OCI-LY3 (cell line): ENCODE measurements around the gene TLE3.

Experiments used
- H2AFZ ChIP-seq: fragments of 200-600, 300-600 bp; shearing (Covaris generic); 2 replicates; pipeline ENCODE4 v1.6.0; 2014; ENCODE audit warnings: antibody characterized with exemption, low read depth, low read length
- H3K27ac ChIP-seq: fragments of 200-600, 300-600 bp; sonication (generic); 2 replicates; pipeline ENCODE4 v1.5.1; 2014; ENCODE audit warnings: mild to moderate bottlenecking, low read length, moderate library complexity, mixed read lengths
- H3K27me3 ChIP-seq: fragments of 200-600, 300-600 bp; sonication (generic); 2 replicates; pipeline ENCODE4 v1.6.1; 2014; ENCODE audit warnings: low read depth, low read length, mixed read lengths
- H3K36me3 ChIP-seq: fragments of 200-600, 300-600 bp; sonication (generic); replicated peaks from 2 replicates; pipeline ENCODE3; 2014; ENCODE audit warnings: low read depth, low read length, mixed read lengths
- H3K4me1 ChIP-seq: fragments of 300-600, 200-600 bp; sonication (generic); 2 replicates; pipeline ENCODE4 v1.6.1; 2014; ENCODE audit warnings: low read length, mixed read lengths
- H3K4me2 ChIP-seq: fragments of 200-600, 300-600 bp; sonication (generic); 2 replicates; pipeline ENCODE4 v1.6.1; 2014; ENCODE audit warnings: low read length, mixed read lengths
- H3K4me3 ChIP-seq: fragments of 300-600, 200-600 bp; sonication (generic); 2 replicates; pipeline ENCODE4 v1.5.1; 2014; ENCODE audit warnings: antibody characterized with exemption, mild to moderate bottlenecking, low read length, moderate library complexity
- H3K79me2 ChIP-seq: fragments of 300-600, 200-600 bp; shearing (Covaris generic); 2 replicates; pipeline ENCODE4 v1.6.1; 2014; ENCODE audit warnings: mild to moderate bottlenecking, low read length, mixed read lengths
- H3K9ac ChIP-seq: fragments of 300-600, 200-600 bp; shearing (Covaris generic); 2 replicates; pipeline ENCODE4 v1.6.0; 2014; ENCODE audit warnings: mild to moderate bottlenecking, low read length, moderate library complexity
- H3K9me3 ChIP-seq: fragments of 200-600, 300-600 bp; shearing (Covaris generic); 2 replicates; pipeline ENCODE4 v1.6.1; 2014; ENCODE audit warnings: low read length, mixed read lengths; ENCODE audit not compliant: insufficient read depth
- H4K20me1 ChIP-seq: fragments of 200-600, 300-600 bp; sonication (generic); 2 replicates; pipeline ENCODE4 v1.6.1; 2016; ENCODE audit warnings: low read length, mixed read lengths; ENCODE audit not compliant: insufficient read depth
- CTCF ChIP-seq: fragments of 200-600, 300-600 bp; sonication (generic); IDR thresholded peaks from 2 replicates; pipeline ENCODE4 v1.5.1; 2014; ENCODE audit warnings: antibody characterized with exemption, low read length, low read depth
- EZH2phosphoT487 ChIP-seq: fragments of 200-600 bp; shearing (Covaris generic); IDR thresholded peaks from 2 replicates; pipeline ENCODE4 v1.6.1; 2018; ENCODE audit warnings: antibody characterized with exemption, mixed run types, low read depth

The TLE3 gene

GRCh38 chr15:70018646-70019600 is 78.8 kb downstream of the TLE3 start:
- Histone ChIP-seq H3K27ac (peak overlapping the region; percentile 71), H3K4me2 (peak overlapping the region; percentile 83)
- no peak for TF ChIP-seq EZH2phosphoT487
- TF ChIP-seq CTCF = no peak

GRCh38 chr15:70017801-70018200 is 79.9 kb downstream of the TLE3 start:
- H3K27me3 ChIP-seq = peaks cover 16% of the 10 kb centered on the region
- H3K4me2 ChIP-seq = peak overlapping the region; percentile 83
- H3K27ac ChIP-seq = peak overlapping the region; percentile 87
- H3K9ac ChIP-seq = peak overlapping the region; percentile 74; the same call in 1 of the 2 replicates
- H4K20me1 ChIP-seq = no peaks in the 10 kb centered on the region
- H3K79me2 ChIP-seq = no peaks in the 10 kb centered on the region
- peak overlapping the region; percentile 51; the same call in 1 of the 2 replicates for H3K4me3 ChIP-seq
- H3K4me1 ChIP-seq = peaks cover 77% of the 10 kb centered on the region
- no peak overlapping the region for H2AFZ ChIP-seq
- no peak for TF ChIP-seq CTCF
- TF ChIP-seq EZH2phosphoT487 = no peak
- peaks cover 8% of the 10 kb centered on the region for H3K9me3 ChIP-seq
- peaks cover 7% of the 10 kb centered on the region for H3K36me3 ChIP-seq

More at GRCh38 chr15:70018646-70019600, 78.8 kb downstream of the TLE3 start:
- peaks cover 78% of the 10 kb centered on the region for H3K4me1 ChIP-seq
- H3K79me2 ChIP-seq = no peaks in the 10 kb centered on the region
- no peak overlapping the region for H2AFZ ChIP-seq
- H3K4me3 ChIP-seq = peak overlapping the region; percentile 6; the same call in 1 of the 2 replicates
- H4K20me1 ChIP-seq = no peaks in the 10 kb centered on the region
- peaks cover 7% of the 10 kb centered on the region for H3K36me3 ChIP-seq
- H3K9ac ChIP-seq = peak overlapping the region; percentile 35; the same call in 1 of the 2 replicates
- peaks cover 8% of the 10 kb centered on the region for H3K9me3 ChIP-seq
- 0 out of 2 replicates have a peak, but pooled peaks cover 5% of the 10 kb centered on the region for H3K27me3 ChIP-seq

- Histone ChIP-seq H3K4me2 (peak overlapping the region; percentile 83), H4K20me1 (no peaks in the 10 kb centered on the region), H3K4me1 (peaks cover 75% of the 10 kb centered on the region), H3K27ac (peak overlapping the region; percentile 87), H3K9me3 (peaks cover 1% of the 10 kb centered on the region), H3K4me3 (peak overlapping the region; percentile 51), H3K27me3 (peaks cover 12% of the 10 kb centered on the region), H3K9ac (peak overlapping the region; percentile 74), H3K36me3 (peaks cover 5% of the 10 kb centered on the region), H2AFZ (no peak overlapping the region), H3K79me2 (no peaks in the 10 kb centered on the region)
- no peak for TF ChIP-seq EZH2phosphoT487
Measured at GRCh38 chr15:70017025-70017424, 80.7 kb downstream of the TLE3 start.

GRCh38 chr15:70016511-70016994 is 81.2 kb downstream of the TLE3 start:
- Histone ChIP-seq H3K27ac (peak overlapping the region; percentile 87), H3K4me3 (peak overlapping the region; percentile 51), H3K4me1 (peaks cover 75% of the 10 kb centered on the region), H3K27me3 (peaks cover 12% of the 10 kb centered on the region), H3K79me2 (no peaks in the 10 kb centered on the region), H3K4me2 (peak overlapping the region; percentile 83), H3K36me3 (peaks cover 5% of the 10 kb centered on the region), H2AFZ (no peak overlapping the region), H3K9ac (peak overlapping the region; percentile 74), H4K20me1 (no peaks in the 10 kb centered on the region), H3K9me3 (no peaks in the 10 kb centered on the region; the same call in 1 of the 2 replicates)
- TF ChIP-seq EZH2phosphoT487 (no peak), CTCF (no peak)
